Ishikawa (cell line): Measurements from ENCODE around the gene LRRC45.

ENCODE experiments used
- CEBPB ChIP-seq: IDR thresholded peaks from 2 replicates; pipeline ENCODE4 v1.6.1; 2012
- CREB1 ChIP-seq: IDR thresholded peaks from 2 replicates; pipeline ENCODE4 v1.6.1; 2012; ENCODE audit warnings: low read depth
- EGR1 ChIP-seq: IDR thresholded peaks from 2 replicates; pipeline ENCODE4 v1.6.1; 2012
- EP300 ChIP-seq: IDR thresholded peaks from 2 replicates; pipeline ENCODE4 v1.6.1; 2012; ENCODE audit warnings: borderline replicate concordance
- FOXM1 ChIP-seq: IDR thresholded peaks from 2 replicates; pipeline ENCODE4 v1.6.1; 2012; ENCODE audit warnings: low read depth, borderline replicate concordance
- MAX ChIP-seq: IDR thresholded peaks from 2 replicates; pipeline ENCODE4 v1.6.1; 2012
- NFIC ChIP-seq: IDR thresholded peaks from 2 replicates; pipeline ENCODE4 v1.6.1; 2012
- RAD21 ChIP-seq: IDR thresholded peaks from 2 replicates; pipeline ENCODE4 v1.6.1; 2012; ENCODE audit warnings: low read depth
- TAF1 ChIP-seq: IDR thresholded peaks from 2 replicates; pipeline ENCODE4 v1.6.1; 2012; ENCODE audit warnings: low read depth, mild to moderate bottlenecking
- TCF12 ChIP-seq: IDR thresholded peaks from 2 replicates; pipeline ENCODE4 v1.6.1; 2012; ENCODE audit warnings: low read depth
- TEAD4 ChIP-seq: IDR thresholded peaks from 2 replicates; pipeline ENCODE4 v1.6.1; 2012
- YY1 ChIP-seq: IDR thresholded peaks from 2 replicates; pipeline ENCODE4 v1.6.1; 2012; ENCODE audit warnings: low read depth
- ZBTB7A ChIP-seq: IDR thresholded peaks from 2 replicates; pipeline ENCODE4 v1.6.1; 2012; ENCODE audit warnings: low read depth
- TF ChIP-seq, protein P1 (sequence below): IDR thresholded peaks from 2 replicates; pipeline ENCODE4 v1.6.1; 2012; ENCODE audit warnings: low read depth, mild to moderate bottlenecking

GRCh38 chr17:82020572-82021106, 2.5 kb upstream of the LRRC45 start:
- TF ChIP-seq, protein P1, sequence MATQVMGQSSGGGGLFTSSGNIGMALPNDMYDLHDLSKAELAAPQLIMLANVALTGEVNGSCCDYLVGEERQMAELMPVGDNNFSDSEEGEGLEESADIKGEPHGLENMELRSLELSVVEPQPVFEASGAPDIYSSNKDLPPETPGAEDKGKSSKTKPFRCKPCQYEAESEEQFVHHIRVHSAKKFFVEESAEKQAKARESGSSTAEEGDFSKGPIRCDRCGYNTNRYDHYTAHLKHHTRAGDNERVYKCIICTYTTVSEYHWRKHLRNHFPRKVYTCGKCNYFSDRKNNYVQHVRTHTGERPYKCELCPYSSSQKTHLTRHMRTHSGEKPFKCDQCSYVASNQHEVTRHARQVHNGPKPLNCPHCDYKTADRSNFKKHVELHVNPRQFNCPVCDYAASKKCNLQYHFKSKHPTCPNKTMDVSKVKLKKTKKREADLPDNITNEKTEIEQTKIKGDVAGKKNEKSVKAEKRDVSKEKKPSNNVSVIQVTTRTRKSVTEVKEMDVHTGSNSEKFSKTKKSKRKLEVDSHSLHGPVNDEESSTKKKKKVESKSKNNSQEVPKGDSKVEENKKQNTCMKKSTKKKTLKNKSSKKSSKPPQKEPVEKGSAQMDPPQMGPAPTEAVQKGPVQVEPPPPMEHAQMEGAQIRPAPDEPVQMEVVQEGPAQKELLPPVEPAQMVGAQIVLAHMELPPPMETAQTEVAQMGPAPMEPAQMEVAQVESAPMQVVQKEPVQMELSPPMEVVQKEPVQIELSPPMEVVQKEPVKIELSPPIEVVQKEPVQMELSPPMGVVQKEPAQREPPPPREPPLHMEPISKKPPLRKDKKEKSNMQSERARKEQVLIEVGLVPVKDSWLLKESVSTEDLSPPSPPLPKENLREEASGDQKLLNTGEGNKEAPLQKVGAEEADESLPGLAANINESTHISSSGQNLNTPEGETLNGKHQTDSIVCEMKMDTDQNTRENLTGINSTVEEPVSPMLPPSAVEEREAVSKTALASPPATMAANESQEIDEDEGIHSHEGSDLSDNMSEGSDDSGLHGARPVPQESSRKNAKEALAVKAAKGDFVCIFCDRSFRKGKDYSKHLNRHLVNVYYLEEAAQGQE: no peak
- TF ChIP-seq ZBTB7A (no peak), TCF12 (no peak), MAX (no peak), EP300 (no peak), YY1 (no peak), CEBPB (no peak), TAF1 (no peak), FOXM1 (no peak), RAD21 (no peak), CREB1 (no peak), TEAD4 (no peak), NFIC (no peak), EGR1 (no peak)
